ENCODE data around the gene ARCN1.
A peak's percentile ranks its signal among the peaks of the same experiment; 100 is the strongest.
"Not testable (repeated sequence)": the region's sequence is repeated elsewhere in the genome, so short reads cannot be mapped to it uniquely, and the experiment has no call there.

Gene ARCN1

DNA sequence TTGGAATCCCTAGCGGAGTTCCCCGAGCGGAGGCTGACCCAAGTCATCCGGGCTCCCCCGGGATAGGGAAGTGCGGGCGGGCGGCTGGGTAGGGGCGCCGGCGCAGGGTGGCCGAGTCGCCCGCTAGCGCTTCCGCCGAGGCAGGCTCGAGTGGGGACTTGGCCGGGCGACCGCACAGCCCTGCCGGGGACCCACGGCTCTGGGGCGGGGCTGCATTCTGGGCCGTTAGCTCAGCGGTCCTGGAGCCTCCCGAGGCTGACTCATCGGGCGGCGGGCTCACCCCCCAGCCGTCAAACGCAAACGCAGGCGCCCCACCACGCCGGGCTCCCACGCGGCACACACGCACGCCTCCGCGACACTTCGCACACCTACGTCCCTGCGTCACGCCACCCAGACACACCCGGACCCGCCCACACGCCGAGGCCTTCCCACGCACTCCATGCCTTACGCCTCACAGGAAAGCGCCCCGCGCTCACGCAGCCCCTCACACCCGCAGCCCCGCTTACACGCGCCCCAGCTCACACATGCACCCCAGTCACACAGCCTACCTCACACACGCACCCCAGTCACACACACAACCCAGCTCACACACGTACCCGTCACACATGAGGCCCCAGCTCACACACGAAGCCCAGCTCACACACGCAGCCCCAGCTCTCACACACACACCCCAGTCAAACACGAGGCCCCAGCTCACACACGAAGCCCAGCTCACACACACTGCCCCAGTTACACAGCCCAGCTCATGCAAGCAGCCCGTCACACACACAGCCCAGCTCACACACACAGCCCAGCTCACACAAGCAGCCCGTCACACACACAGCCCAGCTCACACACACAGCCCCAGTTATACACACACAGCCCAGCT lies 36.4 kb downstream of the ARCN1 start:
- TF ChIP-seq, protein P1, sequence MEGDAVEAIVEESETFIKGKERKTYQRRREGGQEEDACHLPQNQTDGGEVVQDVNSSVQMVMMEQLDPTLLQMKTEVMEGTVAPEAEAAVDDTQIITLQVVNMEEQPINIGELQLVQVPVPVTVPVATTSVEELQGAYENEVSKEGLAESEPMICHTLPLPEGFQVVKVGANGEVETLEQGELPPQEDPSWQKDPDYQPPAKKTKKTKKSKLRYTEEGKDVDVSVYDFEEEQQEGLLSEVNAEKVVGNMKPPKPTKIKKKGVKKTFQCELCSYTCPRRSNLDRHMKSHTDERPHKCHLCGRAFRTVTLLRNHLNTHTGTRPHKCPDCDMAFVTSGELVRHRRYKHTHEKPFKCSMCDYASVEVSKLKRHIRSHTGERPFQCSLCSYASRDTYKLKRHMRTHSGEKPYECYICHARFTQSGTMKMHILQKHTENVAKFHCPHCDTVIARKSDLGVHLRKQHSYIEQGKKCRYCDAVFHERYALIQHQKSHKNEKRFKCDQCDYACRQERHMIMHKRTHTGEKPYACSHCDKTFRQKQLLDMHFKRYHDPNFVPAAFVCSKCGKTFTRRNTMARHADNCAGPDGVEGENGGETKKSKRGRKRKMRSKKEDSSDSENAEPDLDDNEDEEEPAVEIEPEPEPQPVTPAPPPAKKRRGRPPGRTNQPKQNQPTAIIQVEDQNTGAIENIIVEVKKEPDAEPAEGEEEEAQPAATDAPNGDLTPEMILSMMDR (conservative IDR thresholded peaks at IDR 0.05; ENCODE audit: low read depth): no peak
- peak overlapping the region; percentile 94 for H3K27ac ChIP-seq
- POLR2A ChIA-PET (ENCODE audit: low non-redundant PET): interaction anchor here (0.6 to 1.1 kb wide), 2 partner anchors 11 to 16 kb away, joined by 3 to 7 read pairs; no protein-coding TSS in a partner anchor
- CTCF ChIA-PET: interaction anchor here (0.7 to 1.2 kb wide), 5 partner anchors 10 to 82 kb away, joined by 3 to 7 read pairs (median 3); no protein-coding TSS in a partner anchor
- DNase-seq (ENCODE audit: low spot score): peak; percentile 44

DNA sequence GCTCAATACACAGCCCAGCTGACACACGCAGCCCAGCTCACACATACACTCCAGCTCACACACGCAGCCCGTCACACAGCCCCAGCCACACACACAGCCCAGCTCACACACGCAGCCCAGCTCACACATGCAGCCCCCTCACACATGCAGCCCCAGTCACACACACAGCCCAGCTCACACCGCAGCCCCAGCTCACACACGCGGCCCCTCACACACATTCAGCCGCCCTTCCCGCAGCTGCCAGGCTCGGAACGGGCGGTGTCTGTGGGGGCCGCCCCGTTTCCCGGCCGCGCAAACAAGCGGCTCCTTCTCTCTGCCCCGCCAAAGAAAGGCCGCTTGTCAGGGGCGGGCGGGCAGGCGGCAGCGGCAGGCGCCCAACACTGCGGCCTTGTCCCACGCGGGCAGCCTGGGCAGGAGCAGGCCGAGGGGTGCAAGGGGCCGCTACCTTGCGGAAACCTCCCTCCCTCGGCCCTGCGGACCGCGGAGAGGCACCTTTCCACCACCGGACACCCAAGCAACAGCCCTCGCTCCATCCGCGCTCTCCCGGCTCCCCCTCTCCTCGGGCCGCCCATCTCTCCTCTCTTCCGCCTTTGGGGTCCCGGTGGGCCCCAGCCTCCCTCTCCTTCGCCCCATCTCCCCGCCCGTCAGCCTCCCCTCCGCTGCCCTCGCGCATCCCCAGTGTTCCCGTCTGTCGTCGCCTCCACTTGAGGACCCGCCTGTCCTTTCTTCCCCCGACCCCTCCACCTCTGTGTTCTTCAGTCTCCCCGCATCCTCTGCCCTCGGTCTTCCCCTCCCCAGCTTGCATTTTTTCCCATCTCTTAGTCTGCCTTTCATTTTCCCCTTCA lies 37.4 kb downstream of the ARCN1 start:
- TF ChIP-seq, protein P1 (conservative IDR thresholded peaks at IDR 0.05; ENCODE audit: low read depth): no peak
- DNase-seq (ENCODE audit: low spot score): no peak
- H3K27ac ChIP-seq: peak overlapping the region; percentile 94
- ChIA-PET CTCF (interaction anchor here (0.7 to 1.2 kb wide), 4 partner anchors 15 to 81 kb away, joined by 3 to 7 read pairs (median 4); no protein-coding TSS in a partner anchor), POLR2A (ENCODE audit: low non-redundant PET) (interaction anchor here (1.1 kb wide), 1 partner anchor 10 kb away, joined by 7 read pairs; no protein-coding TSS in a partner anchor)

GRCh38 chr11:118610225-118610772 lies 38.1 kb downstream of the ARCN1 start:
- DNase-seq (ENCODE audit: low spot score): no peak
- peak overlapping the region; percentile 94 for H3K27ac ChIP-seq
- TF ChIP-seq, protein P1 (conservative IDR thresholded peaks at IDR 0.05; ENCODE audit: low read depth): no peak
- ChIA-PET CTCF (no interaction called here), POLR2A (ENCODE audit: low non-redundant PET) (no interaction called here)

DNA sequence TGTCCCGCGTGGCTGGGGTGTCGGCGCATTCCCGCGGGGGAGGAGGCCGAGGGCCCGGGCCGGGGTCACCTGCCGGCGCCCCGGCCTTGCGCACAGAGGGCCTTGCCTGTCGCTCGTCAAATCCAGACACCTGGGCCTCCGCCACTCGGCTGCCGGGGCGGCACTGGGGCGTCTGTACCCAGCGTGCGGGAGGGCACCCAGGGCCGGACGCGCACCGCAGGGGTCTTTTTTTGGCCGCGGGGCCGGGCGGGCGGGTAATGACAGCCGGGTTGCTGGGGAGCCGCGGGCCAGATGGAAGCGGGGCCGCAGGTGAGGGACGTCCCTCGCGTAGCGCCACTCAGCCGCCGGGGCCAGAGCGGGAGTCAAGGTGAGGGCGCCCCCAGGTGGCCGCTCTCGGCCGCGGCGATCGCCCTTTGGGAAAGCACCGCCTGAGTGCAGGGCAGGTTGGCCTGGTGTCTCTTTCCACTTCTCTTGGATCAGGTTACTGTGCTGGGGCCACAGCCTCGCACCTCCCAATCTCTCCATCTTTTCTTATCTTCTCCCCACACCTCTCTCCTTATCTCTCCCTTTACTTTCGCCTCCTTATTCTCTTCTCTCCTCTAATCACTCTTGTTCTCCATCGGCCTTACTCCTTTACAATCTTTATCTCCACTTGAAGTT lies 38.7 kb downstream of the ARCN1 start:
- DNase-seq (ENCODE audit: low spot score): no peak
- POLR2A ChIA-PET (ENCODE audit: low non-redundant PET): no interaction called here
- CTCF ChIA-PET: no interaction called here
- peak overlapping the region; percentile 94 for H3K27ac ChIP-seq
- TF ChIP-seq, protein P1 (conservative IDR thresholded peaks at IDR 0.05; ENCODE audit: low read depth): no peak

- DNase-seq (ENCODE audit: low spot score); POLR2A ChIA-PET (ENCODE audit: low non-redundant PET): not testable (repeated sequence)
- H3K27ac ChIP-seq: peak overlapping the region; percentile 94
- CTCF ChIA-PET: interaction anchor here (0.9 kb wide), 1 partner anchor 23 kb away, joined by 6 read pairs; no protein-coding TSS in a partner anchor
Measured at GRCh38 chr11:118611433-118611795, 39.2 kb downstream of the ARCN1 start.

DNA sequence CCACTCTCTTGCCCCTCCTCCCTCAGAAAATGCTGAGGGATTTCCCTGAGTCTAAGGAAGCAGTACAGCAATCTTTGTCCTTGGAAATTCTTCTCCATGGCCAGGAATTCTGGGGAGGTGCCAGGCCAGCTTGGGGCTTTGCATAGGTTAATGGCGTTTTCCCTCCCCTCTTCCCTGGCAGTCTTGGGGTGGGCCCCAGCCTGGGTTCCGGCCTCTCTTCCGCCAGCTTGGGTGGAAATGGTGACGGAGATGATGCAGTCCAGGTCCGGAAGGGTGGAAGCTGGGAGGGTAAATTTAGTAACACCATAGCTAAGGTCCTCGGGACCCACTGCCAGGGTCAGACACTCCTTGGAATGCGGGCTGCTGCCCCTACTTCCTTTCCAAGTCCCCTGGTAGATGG lies 40.2 kb downstream of the ARCN1 start:
- H3K27ac ChIP-seq: peak overlapping the region; percentile 53
- no peak for DNase-seq (ENCODE audit: low spot score)
- POLR2A ChIA-PET (ENCODE audit: low non-redundant PET): no interaction called here
- TF ChIP-seq, protein P1 (conservative IDR thresholded peaks at IDR 0.05; ENCODE audit: low read depth): no peak
- CTCF ChIA-PET: interaction anchor here (0.6 to 0.9 kb wide), 3 partner anchors 17 to 573 kb away, joined by 3 to 6 read pairs (median 4); no protein-coding TSS in a partner anchor
